GM18870 (cell line): Measurements from ENCODE around the gene FOCAD.

Experiments used
- ATAC-seq: cut with Tn5 transposase; IDR thresholded peaks from one replicate; pipeline ENCODE4 v1.9.1; 2021; ENCODE audit warnings: moderate library complexity; ENCODE audit not compliant: unreplicated experiment

The FOCAD gene

DNA sequence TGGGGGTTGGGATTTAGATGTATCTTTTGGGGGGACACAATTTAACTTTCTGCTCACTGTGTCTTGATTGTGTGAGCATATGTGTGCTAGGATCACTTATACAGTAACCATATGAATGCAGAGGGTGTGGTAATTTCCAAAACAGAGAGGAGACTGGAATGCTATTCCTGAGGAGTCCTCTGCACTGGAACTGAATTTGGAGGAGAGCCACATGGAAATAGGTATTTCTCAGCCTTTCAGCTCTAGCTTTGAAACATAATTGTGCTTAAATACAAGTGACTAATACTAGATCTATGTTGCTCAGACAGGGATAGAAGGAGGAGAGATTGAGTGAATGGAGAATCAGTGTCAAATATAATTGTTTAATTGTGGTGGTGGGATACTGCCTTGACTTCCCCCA, 45.5 kb downstream of the FOCAD start:
- ATAC-seq = no peak

DNA sequence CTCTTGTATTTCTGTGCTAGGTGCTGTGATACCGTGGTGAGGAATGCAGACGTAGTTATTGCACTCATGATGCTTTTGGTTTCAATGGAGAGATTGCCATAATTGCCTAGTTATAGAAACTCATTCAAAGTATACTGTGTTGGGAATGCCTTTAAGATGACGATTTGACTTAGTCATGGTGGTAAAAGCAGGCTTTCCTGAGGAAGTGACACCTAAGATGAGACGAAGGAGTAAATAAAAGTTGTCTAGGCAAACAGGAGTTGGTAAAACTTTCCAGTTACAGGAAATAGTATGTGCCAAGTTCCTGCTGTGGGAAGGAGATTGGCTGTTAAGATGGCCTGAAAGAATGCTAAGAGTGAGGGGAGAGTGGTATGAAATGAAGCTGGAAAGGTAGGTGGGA, 48.1 kb downstream of the FOCAD start:
- no peak for ATAC-seq

DNA sequence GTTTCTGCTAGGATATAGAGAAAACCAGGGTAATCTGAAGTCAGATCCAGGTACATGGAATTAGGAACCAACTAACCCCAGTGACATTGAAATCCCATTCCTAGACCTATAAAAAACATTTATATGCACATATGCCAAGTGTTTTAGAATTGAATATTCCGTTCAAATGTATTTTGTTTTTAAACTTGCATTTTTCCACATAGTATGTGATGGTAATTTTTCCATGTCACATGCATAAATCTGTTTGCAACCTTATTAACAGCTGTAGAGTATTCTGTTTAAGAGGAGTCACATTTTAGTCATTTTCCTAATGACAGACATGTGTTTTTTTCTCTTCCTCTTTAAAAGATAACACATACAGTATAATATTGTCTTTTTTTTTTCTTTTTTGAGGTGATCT, 50.2 kb downstream of the FOCAD start:
- no peak for ATAC-seq

DNA sequence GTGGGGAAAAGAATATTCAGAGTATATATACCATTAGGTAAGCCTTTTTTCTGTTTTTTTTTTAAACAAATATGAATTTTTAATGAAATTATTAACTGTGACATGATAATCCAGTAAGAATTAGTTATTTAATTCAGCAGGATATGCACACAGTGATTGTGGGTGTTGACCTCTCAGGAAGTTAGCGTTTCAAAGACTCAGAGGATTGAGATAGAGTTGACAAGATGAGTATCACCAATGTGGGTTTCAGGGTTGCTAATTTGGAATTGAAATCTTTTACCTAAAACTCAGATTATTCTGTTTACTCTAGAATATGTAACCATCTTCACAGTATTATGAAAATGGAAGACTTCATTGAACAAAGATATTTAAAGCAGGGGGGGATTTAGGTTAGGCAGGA, 56.2 kb downstream of the FOCAD start:
- no peak for ATAC-seq

DNA sequence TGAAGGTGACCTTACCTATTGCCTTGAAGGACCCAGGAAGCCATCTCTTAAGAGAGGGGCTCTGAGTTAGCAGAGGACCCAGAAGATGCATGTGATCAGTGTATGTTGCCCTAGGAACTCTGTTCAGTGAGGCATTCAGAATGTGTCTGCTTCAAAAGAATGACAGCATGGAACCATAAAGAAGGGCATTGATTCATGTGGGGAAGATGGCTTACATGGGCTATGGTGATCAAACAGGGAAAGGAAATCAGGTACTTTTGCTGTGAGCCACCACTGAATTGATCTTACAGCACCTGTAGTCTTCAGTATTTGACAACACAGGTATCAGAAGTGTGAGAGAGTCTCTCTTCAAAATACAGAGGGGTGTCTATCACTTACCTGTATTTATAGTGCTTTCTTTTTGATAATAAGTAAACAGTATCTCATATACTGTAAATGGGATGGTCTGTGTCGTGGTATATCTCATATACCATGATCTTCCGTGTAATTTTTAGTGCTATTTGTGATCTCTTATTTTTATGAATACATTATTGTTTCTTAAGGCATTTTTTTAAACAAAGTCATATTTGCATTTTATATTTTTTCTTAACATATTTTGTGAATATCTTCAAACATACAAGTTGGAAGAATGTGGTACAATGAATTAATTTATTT, 57.0 kb downstream of the FOCAD start:
- ATAC-seq = no peak

DNA sequence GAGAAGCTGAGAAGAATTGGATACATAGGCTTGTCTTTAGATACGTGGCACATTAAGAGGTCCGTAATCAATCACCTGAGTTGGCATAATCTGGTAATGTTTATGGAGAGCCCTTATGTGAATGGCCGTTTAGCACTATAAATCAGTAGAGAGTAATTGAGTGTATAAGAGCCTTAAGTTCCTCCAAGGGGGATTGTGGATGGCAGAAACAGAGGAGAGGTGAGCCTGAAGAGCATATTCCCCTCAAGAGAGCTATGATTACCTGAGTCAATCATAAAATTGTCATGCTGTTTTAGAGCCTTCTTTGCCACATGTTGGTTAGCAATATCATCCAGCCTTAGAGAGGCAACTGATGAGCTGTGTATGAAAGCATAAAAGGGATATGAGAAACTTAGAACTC, 58.8 kb downstream of the FOCAD start:
- ATAC-seq = no peak

DNA sequence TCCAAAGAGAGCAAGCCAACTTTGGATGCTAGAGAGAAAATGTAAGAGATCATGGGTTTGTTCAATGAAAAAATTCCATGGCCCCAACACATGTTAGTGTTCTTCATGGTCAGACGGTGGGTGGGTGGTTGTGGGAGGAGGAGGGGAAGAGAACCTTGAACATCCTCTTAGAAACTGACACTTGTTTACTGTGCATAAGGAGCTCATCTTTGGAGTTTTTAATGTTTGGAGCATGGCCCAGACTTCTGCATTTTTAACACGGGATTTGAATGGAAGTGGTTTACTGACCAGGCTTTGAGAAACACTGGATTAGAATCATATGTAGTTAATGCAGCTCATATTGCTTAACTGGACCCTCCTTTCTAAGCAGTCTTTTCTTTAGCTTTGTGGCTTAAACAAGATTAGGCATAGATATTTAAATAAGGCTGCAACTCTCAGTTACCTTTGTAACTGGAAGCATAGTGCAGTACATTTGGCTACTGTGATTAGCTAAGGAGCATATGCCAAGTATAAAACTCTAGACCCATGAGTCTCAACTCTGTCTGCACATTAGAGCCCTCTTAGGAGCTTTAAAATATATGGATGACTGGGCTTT, 60.1 kb downstream of the FOCAD start:
- ATAC-seq = no peak

DNA sequence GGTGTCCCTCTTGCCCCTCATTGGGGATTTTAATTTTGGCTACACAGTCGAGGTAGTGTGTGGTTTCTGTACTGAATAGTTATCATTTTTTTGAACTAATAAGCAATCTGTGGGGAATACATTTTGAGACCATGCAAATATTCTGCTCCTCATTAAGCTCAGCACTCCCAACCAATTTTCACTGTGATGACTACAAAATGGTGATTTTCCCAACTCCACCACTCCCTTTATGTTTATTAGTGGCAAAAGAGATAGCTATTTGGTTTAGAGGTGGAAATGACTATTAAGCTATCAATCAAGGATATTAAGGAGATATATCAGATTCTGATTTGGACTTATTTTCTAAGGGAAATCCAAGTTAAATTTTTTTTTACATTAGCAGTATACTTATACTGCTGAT, 62.9 kb downstream of the FOCAD start:
- ATAC-seq = no peak

DNA sequence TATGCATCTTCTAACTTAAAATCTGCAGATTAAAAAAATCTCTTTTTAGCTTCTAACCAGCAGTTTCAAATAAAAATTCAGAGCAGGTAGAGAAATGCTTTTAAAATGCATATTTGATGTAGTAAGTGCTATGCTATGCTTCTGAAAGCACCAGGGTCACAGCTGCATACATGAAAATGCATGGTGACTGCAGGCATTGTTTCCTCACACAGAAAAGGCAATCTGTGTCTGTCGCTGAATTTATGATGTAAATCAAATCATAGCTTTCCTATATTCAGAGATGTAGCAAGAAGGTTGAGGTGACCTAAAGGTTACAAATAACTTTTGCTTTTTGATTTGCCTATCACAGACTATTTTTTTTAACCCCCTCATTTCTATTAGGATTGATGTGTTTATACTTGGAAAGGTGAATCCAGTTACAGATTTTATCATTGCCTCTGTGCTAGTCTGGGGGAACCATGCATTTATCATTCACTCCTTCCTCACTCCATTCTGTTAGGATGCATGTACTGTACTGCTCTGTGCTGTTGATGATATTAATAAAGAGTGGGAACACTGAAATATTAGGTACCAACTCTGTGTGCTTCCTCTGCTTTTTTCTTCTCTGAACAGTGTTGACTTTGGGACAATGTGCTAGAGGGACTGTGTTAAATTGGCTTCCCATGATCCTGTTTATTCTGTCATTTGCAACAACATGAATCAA, 65.6 kb downstream of the FOCAD start:
- no peak for ATAC-seq

DNA sequence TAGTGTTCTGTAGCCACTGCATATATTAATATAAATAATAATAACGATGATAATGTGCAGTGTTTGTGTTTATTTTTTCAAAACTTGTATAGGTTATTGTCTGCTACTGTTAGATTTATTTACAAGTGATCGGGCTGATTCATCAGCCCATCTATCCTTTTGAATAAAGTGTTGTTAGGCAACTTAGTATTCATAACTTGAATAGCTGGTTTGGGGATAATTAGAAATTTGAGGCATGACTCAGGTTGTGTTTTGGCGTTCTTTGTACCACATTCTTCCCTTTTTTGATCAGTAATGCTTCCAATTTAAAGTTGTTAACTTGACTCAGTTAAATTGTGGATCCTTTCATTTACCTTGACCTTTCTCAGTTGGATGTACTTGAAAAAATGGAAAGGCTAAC, 69.7 kb downstream of the FOCAD start:
- no peak for ATAC-seq

DNA sequence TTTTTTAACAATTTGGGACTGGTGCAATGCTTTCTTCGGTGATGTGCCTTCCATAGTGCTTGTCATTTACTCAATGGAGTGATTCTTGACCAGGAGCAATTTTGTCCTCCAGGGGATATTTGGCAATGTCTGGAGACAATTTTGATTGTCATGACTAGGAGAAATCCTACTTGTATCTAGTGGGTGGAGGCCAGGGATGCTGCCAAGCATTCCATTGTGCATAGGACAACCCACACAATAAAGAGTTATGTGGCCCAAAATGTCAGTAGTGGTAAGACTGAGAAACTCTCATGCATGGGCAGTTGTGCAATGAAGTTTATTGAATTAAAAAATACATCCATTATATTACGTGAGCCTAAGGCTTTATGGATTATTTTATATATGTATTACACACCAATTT, 70.5 kb downstream of the FOCAD start:
- no peak for ATAC-seq

DNA sequence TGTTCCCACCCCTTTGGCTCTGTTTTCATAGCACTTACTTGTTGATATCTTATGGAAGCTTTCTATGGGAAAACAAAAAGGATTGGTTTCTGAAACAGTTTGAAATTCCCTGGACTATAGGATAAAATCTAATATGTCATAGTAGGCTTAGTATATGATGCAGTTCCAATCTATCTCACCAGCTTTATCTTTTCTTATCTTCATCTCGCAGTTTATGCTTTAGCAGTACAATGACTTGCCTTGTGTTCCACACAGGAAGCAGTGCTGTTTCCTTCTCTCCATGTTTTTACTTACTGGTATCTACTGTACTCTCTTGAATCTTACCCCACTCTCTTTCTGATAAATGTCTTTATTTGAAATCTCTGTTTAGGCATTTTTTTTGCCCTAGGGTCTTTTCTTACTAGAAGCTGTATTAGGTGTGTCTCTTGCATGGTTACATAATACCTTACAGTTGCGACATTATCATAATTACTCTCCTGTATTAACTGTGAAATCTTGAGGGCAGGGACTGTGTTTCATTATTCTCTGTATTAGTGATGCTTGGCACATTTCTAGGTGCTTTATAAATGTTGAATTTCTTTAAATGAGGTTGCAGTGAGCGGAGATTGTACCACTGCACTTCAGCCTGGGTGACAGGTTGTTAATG, 76.3 kb downstream of the FOCAD start:
- ATAC-seq = no peak

DNA sequence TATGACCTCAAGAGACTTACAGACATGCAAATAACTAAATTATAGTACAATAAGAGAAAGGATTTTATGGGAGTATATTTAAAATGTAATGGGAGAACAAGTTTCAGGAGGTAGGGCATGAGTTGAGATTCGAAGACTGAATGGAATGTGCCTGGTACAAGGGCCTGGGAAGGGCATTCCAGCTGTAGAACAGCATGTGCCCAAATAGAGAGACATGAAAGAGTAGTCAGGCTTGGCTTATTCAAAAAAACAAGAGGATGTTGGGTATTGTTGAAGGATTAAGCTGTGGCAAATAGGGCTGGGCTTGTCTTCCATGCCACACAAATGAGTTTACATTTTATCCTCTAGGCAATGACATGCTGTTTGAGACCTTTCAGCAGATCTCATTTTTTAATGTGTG, 86.9 kb downstream of the FOCAD start:
- ATAC-seq = no peak

DNA sequence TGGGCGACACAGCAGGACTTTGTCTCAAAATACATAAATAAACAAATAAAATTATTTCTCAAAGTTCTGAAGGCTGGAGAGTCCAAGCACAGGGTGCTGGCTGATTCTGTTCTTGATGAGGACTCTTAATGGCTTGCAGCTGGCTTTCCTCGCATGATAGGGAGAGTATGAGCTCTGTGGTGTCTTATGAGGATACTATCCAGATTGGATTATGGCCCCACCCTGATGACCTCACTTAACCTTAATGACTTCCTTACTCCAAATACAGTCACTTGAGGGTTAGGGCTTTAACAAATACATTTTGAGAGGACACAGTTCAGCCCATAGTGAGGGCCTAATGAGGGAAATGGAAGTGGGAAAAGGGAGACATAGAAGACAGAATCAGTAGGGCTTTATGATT, 87.7 kb downstream of the FOCAD start:
- ATAC-seq = no peak

DNA sequence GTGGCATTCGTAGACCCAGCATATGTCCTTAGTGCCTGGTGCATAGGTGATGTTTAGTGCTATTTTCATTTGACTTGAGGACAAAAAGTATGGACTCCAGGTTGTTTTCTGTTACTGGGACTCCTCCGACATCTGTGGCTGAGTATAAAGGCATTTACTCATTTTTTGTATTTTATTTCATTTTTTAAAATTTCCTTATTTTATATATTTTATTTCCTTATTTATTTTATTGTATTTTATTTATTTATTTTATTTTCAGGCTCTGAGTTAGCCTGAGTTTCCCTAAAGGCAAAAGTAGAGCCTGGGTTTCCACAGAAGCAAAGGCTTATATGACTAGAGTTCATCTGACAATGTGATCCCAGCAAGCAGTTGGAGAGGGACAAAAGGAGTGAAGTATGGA, 91.6 kb downstream of the FOCAD start:
- no peak for ATAC-seq

DNA sequence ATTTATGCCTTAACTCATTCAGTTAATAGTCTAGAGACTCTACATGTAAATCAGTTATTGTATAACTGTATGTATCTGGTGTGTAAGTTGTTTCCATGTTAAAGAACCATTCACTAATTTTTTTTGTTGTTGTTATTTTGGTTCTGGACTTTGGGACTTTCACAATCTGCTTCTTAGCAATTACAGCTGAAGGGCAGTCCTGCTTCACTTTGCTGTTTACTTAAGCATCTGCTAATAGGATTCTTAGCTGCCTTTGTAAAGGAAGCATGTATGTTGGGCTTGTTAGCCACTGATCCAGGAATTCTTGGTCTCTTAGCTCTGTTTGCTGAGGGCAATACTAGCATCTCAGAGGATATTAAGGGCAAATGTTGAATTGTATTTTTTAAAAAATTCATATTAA, 97.0 kb downstream of the FOCAD start:
- ATAC-seq = no peak

DNA sequence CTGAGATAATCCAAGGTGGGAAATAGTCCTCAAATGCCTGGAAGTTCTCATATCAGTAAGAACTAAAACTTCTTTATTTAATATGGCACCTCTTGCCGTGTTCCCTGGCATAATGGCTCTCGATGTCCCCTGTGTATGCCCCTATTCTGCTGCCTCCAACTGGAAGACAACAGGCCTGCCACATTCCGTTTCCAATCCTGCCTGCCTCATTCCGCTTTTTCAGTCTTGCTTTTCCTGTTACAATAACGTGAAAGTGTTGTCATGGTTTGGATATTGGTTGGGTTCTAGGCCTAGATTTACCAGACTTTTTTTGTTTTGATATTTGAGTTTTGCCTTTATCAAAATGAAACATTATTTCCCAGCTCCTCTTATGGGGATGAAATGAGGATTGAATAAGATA, 98.2 kb downstream of the FOCAD start:
- no peak for ATAC-seq

DNA sequence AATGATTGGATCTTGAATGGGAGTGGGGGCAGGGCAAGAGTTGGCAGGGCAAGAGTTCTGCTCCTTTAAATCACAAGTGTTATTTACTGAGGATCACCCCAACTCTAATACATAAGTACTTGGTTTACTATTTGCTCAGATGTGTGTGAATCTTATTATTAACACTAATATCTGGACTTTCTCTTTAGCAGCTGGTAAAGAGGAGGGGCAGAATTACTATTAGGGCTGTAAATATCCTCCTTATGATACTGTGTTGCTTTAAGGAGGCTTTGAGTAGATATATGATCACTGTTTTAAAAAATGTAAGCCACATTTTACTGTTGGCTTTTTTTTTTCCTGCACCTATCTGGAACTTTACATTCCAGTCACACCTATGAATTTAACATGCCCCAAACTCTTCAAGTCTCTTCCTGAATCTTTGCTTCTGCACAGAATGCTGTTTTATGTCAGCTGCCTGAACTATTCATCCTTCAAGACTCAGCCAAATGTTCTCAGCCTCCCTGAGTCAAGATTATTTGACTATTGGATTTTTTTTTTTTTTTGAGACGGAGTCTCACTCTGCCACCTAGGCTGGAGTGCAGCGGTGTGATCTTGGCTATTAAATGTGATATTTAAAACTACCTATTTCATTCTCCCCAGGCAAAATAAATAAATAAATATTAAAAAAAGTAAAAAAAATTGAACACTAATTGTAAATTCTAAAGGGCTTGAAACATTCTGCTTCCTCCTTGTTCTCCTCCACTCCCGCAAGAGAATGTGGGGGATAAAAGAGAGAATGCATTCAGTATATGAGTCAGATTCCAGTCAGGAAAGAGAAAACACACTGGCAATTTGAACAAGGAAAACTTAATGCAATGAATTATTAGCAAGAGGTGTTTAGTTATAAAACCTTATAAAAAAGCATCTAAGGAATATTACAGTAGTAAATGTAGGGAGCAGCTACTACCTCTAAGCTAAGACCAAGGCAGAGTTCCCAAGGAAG, 99.3 kb downstream of the FOCAD start:
- ATAC-seq = no peak

DNA sequence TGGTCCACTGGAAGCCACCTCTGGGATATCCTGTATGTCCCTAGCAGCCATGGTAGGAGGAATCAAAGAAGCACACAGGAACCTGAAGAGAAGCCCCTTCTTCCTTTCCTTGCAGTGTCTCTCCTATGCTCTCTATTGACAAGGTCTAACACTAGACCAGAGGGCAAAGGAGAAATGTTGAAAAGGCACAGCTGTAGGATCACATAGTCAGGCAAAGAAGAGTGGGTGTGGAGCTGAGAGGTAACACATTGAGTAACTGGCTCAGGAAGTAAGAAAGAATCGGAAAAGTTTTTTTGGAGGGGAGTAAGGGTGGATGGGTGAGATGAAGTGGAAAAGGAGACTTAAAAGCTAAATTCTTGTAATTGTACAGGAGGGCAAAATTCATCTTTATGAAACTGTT, 100.1 kb downstream of the FOCAD start:
- no peak for ATAC-seq

DNA sequence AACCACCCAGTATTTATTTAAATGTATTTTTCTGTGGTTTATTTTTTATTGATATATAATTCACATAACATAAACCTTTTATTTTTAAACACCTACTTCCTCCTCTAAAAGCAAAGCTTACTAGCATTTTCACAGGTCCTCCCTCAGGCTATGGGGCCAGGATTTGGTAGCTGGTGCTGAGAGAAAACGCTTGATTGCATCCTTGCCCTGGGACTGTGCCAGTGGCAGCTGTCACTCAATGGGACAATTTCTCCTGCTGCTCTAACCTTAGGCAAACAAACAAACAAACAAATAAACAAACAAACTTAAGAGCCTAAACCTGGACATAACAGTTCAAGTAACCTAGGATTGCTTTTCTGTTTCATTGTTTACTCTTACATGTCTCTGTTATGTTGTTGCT, 102.7 kb downstream of the FOCAD start:
- ATAC-seq = no peak
